GM20000 (cell line): Measurements from ENCODE around the gene RAB3IP.
"Not testable (repeated sequence)": the region's sequence is repeated elsewhere in the genome, so short reads cannot be mapped to it uniquely, and the experiment has no call there.

Experiments
- DNase-seq: peaks from one replicate; pipeline ENCODE4 v3.0.0; 2012; ENCODE audit warnings: low spot score
- CTCF ChIP-seq: IDR thresholded peaks from 2 replicates; pipeline ENCODE4 v1.5.1; 2012; ENCODE audit warnings: mild to moderate bottlenecking, control low read depth; ENCODE audit errors: extremely low read depth, missing control alignments

Gene RAB3IP

GRCh38 chr12:69792533-69792932 is 53.9 kb downstream of the RAB3IP start:
- no peak for DNase-seq
- no peak for TF ChIP-seq CTCF

- DNase-seq = not testable (repeated sequence)
These were observed 68.6 kb downstream of the RAB3IP start for GRCh38 chr12:69807101-69807897.

- no peak for TF ChIP-seq CTCF
These were observed 72.3 kb downstream of the RAB3IP start for GRCh38 chr12:69810870-69811498.

GRCh38 chr12:69816082-69816481 is 77.4 kb downstream of the RAB3IP start:
- peak; percentile 33 for DNase-seq
- TF ChIP-seq CTCF = no peak

More at GRCh38 chr12:69810870-69811498, 72.3 kb downstream of the RAB3IP start:
- no peak for DNase-seq

- no peak for TF ChIP-seq CTCF
- DNase-seq = no peak
These were observed 82.4 kb downstream of the RAB3IP start for GRCh38 chr12:69821032-69821455.

GRCh38 chr12:69821456-69822159 is 82.9 kb downstream of the RAB3IP start:
- no peak for DNase-seq
- no peak for TF ChIP-seq CTCF

- no peak for TF ChIP-seq CTCF
- no peak for DNase-seq
These were observed 83.7 kb downstream of the RAB3IP start for GRCh38 chr12:69822201-69822860.
